Osteocyte (in vitro differentiated cells): ENCODE results near the gene PTPRR. TPM values are rescaled to one million over a fixed set of nuclear protein-coding genes. Genes with fewer than 3 reads are reported as not detected.

Experiments
- DNase-seq: peaks from one replicate; pipeline ENCODE4 v3.0.0; 2021; ENCODE audit warnings: mixed read lengths; ENCODE audit not compliant: unreplicated experiment; ENCODE audit errors: extremely low spot score
- H3K27ac Mint-ChIP-seq: one replicate; pipeline ENCODE4 v1.8.0; 2021; ENCODE audit warnings: mild to moderate bottlenecking, mixed read lengths; ENCODE audit not compliant: unreplicated experiment
- H3K27me3 Mint-ChIP-seq: one replicate; pipeline ENCODE4 v1.8.0; 2021; ENCODE audit warnings: mixed read lengths; ENCODE audit not compliant: unreplicated experiment
- H3K36me3 Mint-ChIP-seq: one replicate; pipeline ENCODE4 v1.8.0; 2021; ENCODE audit warnings: mixed read lengths; ENCODE audit not compliant: unreplicated experiment
- H3K4me1 Mint-ChIP-seq: one replicate; pipeline ENCODE4 v1.8.0; 2021; ENCODE audit warnings: mixed read lengths; ENCODE audit not compliant: unreplicated experiment
- H3K4me3 Mint-ChIP-seq: one replicate; pipeline ENCODE4 v1.8.0; 2021; ENCODE audit warnings: mild to moderate bottlenecking, moderate library complexity, mixed read lengths; ENCODE audit not compliant: unreplicated experiment
- H3K9me3 Mint-ChIP-seq: one replicate; pipeline ENCODE4 v1.8.0; 2021; ENCODE audit warnings: mixed read lengths; ENCODE audit not compliant: unreplicated experiment
- CTCF ChIP-seq: fragments of 200-600 bp; sonication (generic); IDR thresholded peaks from 2 replicates; pipeline ENCODE4 v1.5.0; 2021; ENCODE audit warnings: antibody characterized with exemption, mild to moderate bottlenecking, moderate library complexity
- total RNA-seq: library from RNA; stranded (reverse); gene quantifications from 2 replicates; pipeline ENCODE4 v1.2.1, GENCODE V29; 2021

PTPRR gene
- total RNA-seq, 1 donor from 2014 or later: 0.21 TPM

- Mint-ChIP-seq H3K27ac (peak overlapping the region; percentile 84), H3K9me3 (no peaks in the 10 kb centered on the region), H3K27me3 (no peaks in the 10 kb centered on the region), H3K4me3 (peak overlapping the region; percentile 29), H3K4me1 (peaks cover 43% of the 10 kb centered on the region), H3K36me3 (no peaks in the 10 kb centered on the region)
- no peak for TF ChIP-seq CTCF
- no peak for DNase-seq
These were observed 274.8 kb downstream of the PTPRR start for GRCh38 chr12:70645494-70646317.

GRCh38 chr12:70644861-70645260, 275.7 kb downstream of the PTPRR start:
- H3K27me3 Mint-ChIP-seq: no peaks in the 10 kb centered on the region
- H3K4me3 Mint-ChIP-seq: no peak overlapping the region

DNA sequence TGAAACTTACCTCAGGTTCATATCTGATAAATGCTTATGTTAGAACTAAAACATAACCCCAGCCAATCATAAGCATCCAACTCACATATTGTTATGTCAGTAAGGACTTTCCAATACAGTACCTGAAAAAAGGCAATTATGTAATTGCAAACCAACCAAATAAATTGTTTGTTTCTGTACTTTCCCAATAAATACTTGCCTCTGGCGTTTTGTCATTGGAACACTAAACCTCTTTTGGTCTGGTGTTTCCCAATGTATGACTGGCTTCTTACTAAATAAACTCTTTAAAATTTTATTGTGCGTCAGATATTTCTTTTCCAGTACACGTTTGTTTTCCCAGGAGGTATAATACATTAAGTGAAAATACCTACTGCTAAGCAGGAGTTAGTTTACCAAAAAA, 276.6 kb downstream of the PTPRR start:
- peaks cover 2% of the 10 kb centered on the region for H3K27me3 Mint-ChIP-seq
- TF ChIP-seq CTCF: no peak
- H3K9me3 Mint-ChIP-seq: no peaks in the 10 kb centered on the region
- no peak overlapping the region for H3K27ac Mint-ChIP-seq
- H3K36me3 Mint-ChIP-seq: no peaks in the 10 kb centered on the region
- peaks cover 37% of the 10 kb centered on the region for H3K4me1 Mint-ChIP-seq
- DNase-seq: no peak
- no peak overlapping the region for H3K4me3 Mint-ChIP-seq

More at GRCh38 chr12:70644861-70645260, 275.7 kb downstream of the PTPRR start:
- Mint-ChIP-seq H3K36me3 (no peaks in the 10 kb centered on the region), H3K27ac (no peak overlapping the region), H3K9me3 (no peaks in the 10 kb centered on the region), H3K4me1 (peaks cover 43% of the 10 kb centered on the region)
- no peak for DNase-seq
- TF ChIP-seq CTCF: no peak

DNA sequence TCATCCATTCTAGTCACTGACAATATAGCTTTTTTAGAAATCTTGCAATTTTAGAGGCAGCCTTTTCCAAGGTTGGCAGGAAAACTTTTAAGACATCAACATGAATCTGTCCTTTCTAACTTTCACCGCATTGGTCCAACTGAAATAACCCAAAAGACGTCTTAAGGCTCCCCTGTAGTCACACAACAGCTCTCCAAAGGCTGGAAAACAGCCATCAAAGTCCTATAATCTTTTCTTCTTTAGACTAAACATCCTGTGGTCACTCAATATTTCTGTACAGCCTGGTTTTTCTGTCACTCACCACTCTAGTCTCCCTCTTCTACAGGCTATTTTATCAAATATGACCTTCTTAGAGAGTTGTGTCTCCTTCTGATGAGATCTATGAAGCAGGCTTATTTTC, 278.8 kb downstream of the PTPRR start:
- H3K27me3 Mint-ChIP-seq: peaks cover 2% of the 10 kb centered on the region

More for the DNA sequence above, 278.8 kb downstream of the PTPRR start:
- no peaks in the 10 kb centered on the region for H3K9me3 Mint-ChIP-seq
- H3K4me1 Mint-ChIP-seq: peaks cover 20% of the 10 kb centered on the region
- TF ChIP-seq CTCF: no peak
- no peak overlapping the region for H3K4me3 Mint-ChIP-seq
- no peaks in the 10 kb centered on the region for H3K36me3 Mint-ChIP-seq
- DNase-seq: no peak
- no peak overlapping the region for H3K27ac Mint-ChIP-seq
